NCI-H2171 (cell line): ENCODE data around the gene HNRNPC.
"Not testable (repeated sequence)": the region's sequence is repeated elsewhere in the genome, so short reads cannot be mapped to it uniquely, and the experiment has no call there.

ENCODE experiments used
- DNase-seq: peaks from one replicate; lab custom pipeline; 2025; lab: John Stamatoyannopoulos, UW

HNRNPC gene

DNA sequence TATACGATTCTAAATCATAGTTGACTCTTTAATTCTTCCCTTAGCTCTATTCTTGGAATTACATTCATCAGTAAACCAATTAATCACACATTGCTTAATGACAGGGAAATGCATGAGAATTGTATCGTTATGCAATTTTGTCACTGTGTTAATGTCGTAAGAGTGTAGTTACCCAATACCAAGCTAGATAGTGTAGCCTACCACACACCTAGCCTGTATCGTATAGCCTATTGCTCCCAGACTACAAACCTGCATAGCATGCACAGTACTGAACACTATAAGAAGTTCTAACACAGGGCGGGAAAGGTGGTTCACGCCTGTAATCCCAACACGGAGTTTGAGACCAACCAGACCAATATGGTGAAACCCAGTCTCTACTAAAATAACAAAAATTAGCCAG, 24.7 kb downstream of the HNRNPC start:
- no peak for DNase-seq

- DNase-seq, result no peak
These were observed 27.9 kb downstream of the HNRNPC start for GRCh38 chr14:21241218-21241819.

DNA sequence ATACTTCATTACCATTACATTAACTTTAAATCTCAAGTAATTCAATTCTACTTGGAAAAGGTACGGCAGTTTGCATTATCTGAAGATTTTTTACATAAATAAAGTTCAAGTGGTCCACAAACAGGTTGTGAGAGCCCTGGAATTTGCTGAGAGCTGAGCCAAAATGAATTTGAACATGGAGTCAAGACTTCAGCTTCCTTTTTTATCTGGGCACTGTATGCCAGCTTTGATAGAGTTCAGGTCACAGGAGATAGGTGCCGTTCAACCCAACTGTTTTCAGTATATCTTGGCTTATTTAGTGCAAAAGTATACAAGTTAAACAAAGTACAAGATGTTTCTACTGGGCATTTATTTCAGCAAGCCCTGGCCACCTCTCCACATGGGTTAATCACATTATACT, 28.8 kb downstream of the HNRNPC start:
- DNase-seq, result no peak

DNA sequence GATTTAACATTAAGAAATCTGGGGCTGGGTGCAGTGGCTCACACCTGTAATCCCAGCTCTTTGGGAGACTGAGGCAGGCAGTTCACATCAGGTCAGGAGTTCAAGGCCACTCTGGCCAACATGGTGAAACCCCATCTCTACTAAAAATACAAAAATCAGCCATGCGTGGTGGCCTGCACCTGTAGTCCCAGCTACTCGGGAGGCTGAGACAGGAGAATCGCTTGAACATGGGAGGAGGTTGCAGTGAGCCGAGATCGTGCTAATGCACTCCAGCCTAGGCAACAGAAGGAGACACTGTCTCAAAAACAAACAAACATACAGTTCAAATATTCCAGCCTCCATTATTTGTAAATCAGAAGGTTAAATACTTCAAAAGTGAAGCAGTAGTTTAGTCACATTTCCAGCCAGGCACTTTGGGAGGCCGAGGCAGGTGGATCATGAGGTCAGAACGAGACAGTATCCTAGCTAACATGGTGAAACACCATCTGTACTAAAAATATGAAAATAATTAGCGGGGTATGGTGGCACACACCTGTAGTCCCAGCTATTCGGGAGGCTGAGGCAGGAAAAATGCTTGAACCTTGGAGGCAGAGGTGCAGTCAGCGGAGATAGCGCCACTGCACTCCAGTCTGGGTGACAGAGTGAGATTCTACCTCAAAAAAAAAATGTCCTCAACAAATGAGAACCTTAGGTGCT, 30.3 kb downstream of the HNRNPC start:
- no peak for DNase-seq

- no peak for DNase-seq
These were observed 32.1 kb downstream of the HNRNPC start for GRCh38 chr14:21236948-21237797.

- DNase-seq, result no peak
These were observed 35.1 kb downstream of the HNRNPC start for GRCh38 chr14:21234112-21234511.

GRCh38 chr14:21233457-21234076, 35.7 kb downstream of the HNRNPC start:
- DNase-seq, result no peak

DNA sequence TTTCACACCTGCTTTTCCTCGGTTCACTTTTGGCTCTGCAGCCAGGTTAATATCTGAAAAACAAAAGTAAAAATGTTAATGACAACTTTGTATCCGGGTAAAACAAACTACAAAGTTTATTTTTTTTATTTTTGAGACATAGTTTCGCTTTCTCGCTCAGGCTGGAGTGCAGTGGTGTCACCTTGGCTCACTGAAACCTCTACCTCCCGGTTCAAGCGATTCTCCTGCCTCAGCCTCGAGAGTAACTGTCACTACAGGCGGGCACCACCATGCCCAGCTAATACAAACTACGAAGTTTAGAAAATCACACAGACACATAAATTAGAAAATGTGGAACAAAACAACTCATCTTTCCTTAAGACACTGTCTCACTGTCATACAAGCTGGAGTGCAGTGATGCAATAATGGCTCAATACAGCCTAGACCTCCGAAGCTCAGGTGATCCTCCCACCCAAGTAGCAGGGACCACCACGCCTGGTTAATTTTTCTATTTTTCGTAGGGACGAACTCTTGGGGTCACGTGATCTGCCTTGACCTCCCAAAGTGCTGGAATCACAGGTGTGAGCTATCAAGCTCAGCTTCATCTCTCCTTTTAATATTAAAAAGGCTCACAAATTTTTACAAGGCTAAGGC, 38.1 kb downstream of the HNRNPC start:
- no peak for DNase-seq

GRCh38 chr14:21229821-21230220, 39.4 kb downstream of the HNRNPC start:
- DNase-seq, result no peak

- no peak for DNase-seq
These were observed 41.3 kb downstream of the HNRNPC start for GRCh38 chr14:21227981-21228380.

DNA sequence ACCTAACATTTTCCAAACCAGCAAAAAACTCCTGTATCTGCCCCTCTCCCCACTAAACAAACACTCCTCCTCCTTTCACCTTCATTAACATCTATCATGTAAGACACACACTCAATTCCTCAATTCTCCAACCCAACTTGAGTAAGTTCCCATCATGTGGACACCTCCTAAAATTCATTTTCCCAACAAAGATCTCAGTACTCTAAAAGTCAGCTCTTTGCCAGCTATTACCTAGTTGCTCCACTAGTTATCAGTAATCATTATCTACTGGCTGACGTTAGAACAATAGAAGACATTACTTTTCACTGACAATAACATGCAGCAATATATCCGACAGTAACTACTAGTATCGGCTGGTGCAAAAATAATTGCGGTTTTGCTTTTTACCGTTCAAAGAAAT, 42.1 kb downstream of the HNRNPC start:
- no peak for DNase-seq

- no peak for DNase-seq
These were observed 42.8 kb downstream of the HNRNPC start for GRCh38 chr14:21226467-21226866.

GRCh38 chr14:21225164-21225563, 44.1 kb downstream of the HNRNPC start:
- not testable (repeated sequence) for DNase-seq

DNA sequence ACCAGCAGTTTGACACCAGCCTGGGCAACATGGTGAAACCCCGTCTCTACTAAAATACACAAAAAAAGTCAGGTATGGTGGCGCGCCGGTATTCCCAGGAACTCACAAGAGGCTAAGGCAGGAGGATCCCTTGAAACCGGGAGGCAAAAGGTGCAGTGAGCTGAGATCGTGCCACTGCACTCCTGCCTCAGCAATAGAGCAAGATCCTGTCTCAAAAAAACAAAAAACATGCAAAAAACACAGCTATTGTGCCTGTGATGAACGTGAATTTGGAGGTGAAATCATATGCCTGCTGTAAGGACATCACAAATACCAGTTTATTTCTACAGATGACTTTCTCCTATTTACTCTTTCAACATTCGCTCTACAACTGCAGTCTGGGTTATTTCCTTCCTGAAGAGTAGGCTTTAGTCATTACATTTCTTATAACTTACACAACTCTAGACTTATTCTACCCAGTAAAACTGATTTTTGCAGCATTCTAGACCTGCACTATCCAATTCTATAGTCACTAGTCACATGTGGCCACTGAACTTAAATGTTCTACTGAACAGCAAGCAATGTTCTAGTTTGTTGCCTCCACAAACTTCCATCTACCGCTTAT, 48.3 kb downstream of the HNRNPC start:
- no peak for DNase-seq

- DNase-seq, result no peak
These were observed 49.6 kb downstream of the HNRNPC start for GRCh38 chr14:21219561-21220111.

DNA sequence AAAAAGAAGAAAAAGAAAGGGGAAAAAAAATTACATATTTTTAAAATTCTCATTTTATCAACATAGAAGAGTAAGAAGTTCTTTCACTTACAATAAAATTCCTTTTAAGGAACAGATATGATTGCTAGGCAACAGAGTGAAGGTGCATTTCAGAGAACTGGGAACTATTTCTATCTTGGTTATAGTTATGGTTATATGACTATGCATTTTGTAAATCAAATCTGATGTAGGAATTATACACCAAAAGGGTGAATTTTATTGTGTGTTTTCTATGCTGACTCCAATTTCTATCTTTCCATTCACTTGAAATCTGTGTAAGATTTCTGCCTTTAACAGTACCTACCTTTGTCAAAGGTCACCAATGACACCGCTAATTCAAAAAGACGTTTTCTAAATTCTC, 50.1 kb downstream of the HNRNPC start:
- no peak for DNase-seq

GRCh38 chr14:21215879-21216251, 53.4 kb downstream of the HNRNPC start:
- no peak for DNase-seq

DNA sequence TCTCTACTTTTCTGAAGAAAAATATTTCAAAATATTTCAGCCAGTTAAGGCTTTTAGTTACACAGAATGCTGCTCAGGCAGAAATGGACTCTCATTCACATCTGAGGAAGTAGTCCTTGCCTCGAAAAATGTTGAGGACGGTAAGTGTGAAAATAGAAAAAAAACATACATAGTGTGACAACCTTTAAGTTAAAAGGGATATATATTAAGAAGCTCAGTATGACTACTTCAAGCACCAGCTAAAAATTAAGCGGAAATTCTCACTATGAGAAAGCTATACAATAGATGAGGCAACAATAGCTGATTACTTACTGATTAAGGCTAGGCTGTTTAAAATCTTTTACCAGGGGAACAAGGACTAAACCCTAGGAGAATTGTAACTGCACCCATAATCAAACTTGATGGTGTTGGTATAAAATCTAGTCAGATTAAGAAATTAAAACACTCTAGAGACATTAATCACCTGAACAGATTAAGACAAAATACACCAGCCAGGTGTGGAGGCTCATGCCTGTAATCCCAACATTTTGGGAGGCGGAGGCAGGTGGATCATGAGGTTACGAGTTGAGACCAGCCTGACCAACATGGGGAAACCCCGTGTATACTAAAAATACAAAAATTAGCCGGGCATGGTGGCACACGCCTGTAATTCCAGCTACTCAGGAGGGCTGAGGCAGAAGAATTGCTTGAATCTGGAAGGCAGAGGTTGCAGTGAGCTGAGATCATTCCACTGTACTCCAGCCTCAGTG, 53.9 kb downstream of the HNRNPC start:
- no peak for DNase-seq

GRCh38 chr14:21213652-21214051, 55.6 kb downstream of the HNRNPC start:
- DNase-seq, result no peak

GRCh38 chr14:21212824-21213223, 56.4 kb downstream of the HNRNPC start:
- not testable (repeated sequence) for DNase-seq

DNA sequence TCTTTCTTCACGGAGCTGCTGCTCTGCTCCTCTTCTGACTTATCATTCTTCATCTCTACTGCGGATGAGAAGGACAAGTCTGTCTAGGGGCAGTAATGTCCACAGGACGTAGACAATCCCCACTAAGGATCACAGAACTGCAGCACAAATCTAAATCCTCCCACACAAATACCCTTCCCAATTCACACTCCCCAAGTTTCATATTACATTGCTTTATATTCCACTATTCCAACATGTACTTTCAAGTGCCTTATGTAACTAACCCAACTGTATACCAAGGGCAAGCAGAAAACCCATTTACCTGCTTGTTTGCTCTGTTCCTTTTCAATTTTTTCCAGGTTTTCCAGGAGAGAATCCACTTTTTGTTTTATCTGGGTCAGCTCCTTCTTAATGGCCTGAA, 57.7 kb downstream of the HNRNPC start:
- no peak for DNase-seq
